CD4-positive, alpha-beta T cell treated with Interleukin-15 for 4 hours (primary cell): ENCODE measurements around the gene ASB11.
A peak's percentile ranks its signal among the peaks of the same experiment; 100 is the strongest.

Experiments used
- DNase-seq: peaks from one replicate; pipeline ENCODE4 v3.0.0-alpha.2; 2020; ENCODE audit warnings: low spot score

Gene ASB11, protein sequence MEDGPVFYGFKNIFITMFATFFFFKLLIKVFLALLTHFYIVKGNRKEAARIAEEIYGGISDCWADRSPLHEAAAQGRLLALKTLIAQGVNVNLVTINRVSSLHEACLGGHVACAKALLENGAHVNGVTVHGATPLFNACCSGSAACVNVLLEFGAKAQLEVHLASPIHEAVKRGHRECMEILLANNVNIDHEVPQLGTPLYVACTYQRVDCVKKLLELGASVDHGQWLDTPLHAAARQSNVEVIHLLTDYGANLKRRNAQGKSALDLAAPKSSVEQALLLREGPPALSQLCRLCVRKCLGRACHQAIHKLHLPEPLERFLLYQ

DNA sequence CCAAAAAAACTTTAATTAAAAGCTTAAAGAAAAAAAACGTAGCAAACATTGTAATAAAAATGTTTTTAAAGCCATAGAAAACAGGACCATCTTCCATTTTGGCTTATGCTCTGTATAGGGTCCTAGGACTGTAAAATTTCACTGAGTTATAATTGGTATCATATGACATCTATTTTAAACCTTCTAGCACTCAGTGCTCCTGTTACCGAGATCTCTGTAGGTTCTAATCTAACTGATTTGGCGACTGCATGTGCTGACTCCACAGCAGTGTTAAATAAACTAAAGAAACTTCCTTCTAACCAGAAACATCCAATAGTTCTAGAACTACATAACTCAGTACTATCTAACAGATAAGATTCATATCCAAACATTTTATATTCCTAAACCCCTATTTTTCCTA lies at the start of gene ASB11:
TSS of gene ASB11 (minus strand) at position 132 of the 400 bp plus-strand sequence. CDS start at position 97, 35 bp downstream.
- no peak for DNase-seq

DNA sequence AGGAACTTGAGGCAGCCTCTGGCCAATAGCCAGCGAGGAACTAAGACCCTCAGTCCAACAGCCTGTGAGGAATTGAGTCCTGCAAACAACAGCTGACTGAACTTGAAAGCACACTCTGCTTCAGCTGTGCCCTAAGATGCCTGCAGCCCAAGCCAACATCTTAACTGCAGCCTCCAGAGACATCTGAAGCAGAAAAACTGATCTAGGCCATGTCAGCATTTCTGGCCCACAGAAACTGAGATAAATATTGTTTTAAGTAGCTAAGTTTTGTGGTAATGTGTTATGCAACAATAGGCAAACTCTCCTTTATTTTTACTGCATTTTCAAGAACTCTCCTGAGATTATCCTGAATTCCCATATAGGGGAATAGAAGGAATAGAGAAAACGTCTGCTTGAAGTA lies 44.3 kb upstream of the ASB11 start:
- no peak for DNase-seq

DNA sequence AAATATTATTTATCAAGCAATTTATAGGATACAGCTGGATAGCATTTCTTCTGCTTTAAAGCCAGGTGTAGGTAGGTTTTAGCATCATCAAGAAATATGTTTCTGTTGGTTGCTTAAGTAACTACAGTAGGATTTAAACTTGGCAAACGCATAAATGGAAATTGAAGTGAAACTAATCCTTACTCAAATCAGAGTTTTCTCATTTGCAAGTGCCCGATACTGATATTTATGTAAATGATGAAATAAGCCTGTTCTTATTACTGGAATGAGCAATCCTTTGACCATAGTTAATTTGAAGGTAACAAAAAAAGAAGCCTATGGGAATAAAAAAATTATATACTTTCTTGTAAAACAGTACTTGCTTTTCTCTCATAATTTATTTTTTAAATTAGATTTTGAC lies 43.1 kb upstream of the ASB11 start:
- DNase-seq: no peak

DNA sequence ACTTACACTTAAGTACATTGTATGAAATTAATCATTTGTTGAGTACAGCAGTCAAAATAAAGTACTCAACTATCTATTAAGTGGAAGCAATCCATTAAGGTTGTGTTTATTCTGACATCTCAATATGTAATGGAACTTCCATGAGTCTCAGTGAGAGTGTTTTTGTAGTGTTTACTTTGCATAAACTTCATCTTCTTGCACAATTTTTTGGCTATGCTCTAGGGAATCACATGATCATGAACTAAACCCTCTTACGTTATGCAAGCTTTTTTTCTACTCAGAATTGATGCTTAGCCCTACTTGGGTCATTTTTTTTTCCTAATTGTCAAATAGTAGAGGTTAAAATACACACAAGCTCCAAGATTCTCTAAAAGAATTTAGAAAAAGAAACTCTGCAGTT lies 41.0 kb upstream of the ASB11 start:
- no peak for DNase-seq

DNA sequence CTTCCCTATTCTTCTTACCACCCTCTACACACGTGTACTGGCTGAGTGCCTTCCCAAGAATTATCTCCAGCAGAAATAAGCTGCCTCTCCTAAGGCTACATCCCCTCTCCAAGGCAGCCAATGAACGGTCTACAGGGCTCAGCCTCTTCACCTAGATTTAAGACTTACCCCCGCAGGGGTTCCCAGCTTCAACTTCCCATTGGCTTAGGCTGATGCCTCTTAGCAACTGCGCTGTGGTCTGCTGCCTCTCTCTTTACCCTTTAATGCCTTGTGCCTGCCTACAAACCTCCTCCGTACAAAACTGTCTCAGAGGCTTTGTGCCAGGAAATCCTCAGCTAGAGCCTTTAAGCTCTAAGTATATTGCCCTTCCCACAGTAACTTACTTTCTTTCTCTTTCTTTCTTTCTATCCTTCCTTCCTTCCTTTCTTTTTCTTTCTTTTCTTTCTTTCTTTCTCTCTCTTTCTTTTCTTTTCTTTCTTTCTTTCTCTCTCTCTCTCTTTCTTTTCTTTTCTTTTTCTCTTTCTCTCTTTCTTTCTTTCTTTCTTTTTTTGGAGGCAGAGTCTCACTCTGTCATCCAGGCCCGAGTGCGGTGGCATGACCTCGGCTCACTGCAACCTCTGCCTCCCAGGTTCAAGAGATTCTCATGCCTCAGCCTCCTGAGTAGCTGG lies 35.0 kb upstream of the ASB11 start:
- no peak for DNase-seq

DNA sequence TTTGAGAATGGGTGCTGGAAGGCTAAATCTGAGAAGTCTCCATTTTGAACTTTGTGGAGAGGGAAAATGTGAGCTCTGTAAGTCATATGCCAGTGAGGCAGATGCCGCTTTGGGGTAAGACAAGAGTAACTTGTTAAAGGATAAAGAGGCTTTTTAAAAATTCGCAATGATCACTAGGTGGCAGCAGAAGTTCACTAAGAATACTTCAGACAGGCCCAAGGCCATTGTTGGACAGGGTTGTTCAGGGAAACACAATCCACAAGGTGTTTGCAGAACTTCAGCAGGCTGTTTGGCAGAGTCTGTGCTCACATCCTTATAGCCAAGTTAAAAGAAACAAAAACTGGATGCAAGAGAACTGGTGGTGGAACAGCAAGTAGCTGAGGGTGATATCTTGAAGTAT lies 33.6 kb upstream of the ASB11 start:
- peak; percentile 16 for DNase-seq

DNA sequence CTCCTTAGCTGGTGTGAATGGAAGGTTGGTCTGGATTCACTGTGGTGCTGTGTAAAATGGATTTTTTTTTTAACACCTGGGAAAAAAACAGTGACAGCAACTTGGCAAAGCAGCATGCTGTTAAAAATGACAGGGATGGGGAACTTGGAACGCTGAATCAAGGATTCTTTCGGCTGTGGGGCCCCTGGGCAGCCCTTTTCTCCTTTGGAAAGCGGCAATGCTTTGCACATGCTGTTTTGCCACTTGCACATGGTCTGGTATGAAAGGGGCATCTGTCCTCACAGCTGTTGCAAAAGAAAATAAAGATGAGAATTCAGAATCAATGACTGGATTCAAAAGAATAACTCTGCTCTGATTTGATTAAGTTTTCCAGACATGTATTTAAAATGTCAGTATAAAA lies 30.5 kb upstream of the ASB11 start:
- DNase-seq: no peak

DNA sequence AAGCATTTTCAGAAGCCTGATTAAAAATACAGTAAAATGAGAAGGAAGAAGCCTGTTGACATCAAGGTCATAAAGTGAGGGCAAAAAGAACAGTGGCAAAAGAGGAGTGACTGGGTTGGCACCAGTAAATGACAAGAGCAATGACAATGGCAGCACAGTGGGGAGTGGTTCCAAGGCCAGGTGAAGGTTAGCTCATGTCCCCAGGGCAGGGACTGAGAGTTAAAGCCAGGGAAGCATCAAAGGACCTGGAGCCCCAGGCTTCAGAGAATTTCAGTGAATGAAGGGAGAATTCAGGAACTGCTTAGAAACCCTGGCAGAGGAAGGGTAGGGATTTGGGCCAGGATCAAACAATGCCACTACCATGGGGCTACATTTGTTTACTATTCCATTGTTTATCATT lies 28.7 kb upstream of the ASB11 start:
- DNase-seq: no peak

DNA sequence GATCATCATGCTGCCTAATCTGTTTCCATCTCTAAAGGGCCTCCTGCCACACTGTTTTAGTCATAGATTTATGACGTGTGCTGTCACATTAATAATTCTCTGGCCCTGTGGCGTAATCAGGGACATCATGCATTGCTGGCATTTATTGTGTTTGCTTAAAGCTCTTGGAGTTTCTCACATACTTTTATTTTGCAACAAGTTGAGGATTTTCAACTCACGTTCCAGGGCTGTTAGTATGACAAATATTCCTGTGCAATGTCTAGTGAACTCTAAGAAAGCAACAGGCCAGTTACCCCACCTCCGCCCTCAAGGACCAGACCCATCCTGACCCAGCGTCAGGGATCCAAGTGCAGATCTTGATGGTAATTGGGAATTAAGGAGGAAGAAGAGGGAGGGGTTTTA lies 27.6 kb upstream of the ASB11 start:
- DNase-seq: no peak

DNA sequence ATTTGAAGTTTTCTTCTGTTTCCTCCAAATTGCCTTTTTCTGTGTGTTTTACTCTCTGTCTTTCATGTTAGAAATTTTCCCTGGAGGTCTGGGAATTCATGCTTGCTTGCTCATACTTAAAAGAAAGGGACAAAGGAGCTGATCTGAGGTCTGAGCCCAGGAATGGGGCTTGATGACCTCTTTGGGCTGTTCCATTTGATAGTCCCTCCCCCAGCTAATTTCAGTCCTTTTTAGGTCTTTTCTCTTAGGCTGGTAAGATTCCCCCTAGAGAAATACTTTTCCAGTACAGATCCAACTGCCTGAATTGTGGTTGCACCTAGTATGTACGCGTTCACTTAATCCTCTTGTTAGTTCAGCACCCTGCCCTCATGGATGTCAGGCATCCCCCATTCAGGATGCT lies 25.4 kb upstream of the ASB11 start:
- no peak for DNase-seq

DNA sequence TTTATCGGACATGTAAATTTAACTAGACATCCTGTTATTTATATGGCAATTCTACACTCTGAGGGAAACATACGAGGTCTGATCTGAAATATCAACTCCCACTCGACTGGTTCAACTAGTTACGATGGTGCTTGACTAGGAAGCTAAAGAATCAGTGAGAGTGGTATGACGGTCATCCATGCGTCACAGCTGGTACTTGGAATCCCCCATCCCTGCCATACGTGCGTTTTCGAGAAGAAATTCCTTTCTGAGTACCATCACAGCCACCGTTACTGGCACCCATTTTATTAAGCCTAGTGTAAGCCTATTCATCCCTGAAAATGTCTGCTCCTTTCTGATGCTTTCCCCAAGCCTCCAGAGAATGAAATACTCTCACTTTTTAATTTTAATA lies 20.6 kb upstream of the ASB11 start:
- peak; percentile 21 for DNase-seq

DNA sequence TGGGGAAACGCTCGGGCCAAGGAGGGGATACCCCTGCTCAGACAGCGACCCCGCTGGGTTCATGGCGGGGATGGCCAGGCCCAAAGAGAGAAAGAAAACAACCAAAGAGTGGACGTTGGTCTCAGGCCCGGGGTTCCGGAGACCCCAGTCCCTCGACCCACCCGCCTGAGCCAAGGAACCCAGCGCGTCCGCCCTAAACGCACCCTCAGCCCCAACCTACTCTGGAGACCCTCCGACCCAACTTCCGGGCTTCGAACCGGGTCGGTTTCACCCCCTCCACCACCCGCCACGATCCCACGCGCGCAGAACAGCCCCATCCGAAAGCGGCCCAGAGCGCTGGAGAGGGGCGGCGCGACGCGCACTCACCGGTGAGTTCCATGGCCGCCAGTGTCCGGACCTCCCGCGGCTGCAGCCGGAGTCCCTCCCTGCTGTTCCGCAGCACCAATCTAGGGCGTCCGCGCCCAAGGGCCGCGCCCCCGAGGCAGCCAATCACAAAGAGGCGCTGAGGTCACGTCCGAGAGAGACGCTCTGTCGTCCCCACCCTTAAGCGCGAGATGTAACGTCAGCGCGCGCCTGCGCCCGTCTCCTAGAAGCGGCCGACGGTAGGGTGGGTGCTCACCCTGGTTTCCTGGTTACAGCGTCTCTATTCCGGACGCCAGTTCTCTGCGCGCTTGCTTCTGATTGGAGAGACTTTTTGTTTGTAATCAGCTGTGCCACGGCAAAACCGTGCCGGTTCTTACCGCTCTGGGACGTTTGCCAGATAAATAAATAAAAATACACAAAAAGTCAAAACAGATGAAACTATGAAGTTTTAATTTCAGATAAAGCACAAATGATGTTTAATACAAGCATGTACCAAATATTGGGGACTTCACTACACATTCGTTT lies 19.9 kb upstream of the ASB11 start, which contains the start of gene PIGA:
TSS of gene PIGA (minus strand) at position 389 of the 888 bp plus-strand sequence. CDS start 3,593 bp downstream, outside the sequence.
- DNase-seq: peak; percentile 91

DNA sequence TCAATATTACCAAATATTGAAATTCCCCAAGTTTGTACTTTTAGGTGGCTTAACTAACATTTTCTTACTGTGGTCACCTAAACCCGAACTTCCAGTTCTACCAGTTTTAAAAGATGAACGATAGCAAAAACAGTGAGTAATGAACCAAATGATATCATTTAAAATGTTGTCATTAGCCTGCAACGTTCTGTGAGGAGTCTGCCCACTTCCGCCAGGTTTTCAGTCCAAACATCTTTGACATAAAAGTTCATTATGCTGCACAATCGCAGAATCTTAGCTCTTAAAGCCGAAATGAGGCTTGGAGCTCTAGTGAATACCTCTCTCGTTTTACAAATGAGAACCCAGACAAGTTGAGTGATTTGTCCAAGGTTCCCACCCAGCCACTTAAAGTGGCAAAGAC lies 19.1 kb upstream of the ASB11 start:
- peak; percentile 30 for DNase-seq

DNA sequence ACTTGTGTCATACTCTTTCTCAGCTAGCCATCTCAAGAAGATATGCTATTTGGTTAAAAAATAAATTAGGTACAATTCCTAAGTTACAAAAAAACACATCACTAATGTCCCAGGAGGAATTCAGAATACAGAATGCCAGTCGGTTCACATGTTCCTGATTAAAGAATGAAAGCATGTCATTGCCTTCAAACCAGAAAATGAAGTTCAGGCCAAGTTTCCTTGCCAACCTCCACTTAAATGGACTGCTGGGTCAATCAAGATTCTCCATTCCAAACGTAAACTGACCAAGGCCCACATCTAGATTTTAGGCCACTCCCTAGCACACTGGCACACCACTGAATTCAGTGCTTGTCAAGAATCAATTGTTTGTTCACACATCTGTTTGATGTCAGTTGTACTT lies 13.4 kb upstream of the ASB11 start:
- DNase-seq: no peak

DNA sequence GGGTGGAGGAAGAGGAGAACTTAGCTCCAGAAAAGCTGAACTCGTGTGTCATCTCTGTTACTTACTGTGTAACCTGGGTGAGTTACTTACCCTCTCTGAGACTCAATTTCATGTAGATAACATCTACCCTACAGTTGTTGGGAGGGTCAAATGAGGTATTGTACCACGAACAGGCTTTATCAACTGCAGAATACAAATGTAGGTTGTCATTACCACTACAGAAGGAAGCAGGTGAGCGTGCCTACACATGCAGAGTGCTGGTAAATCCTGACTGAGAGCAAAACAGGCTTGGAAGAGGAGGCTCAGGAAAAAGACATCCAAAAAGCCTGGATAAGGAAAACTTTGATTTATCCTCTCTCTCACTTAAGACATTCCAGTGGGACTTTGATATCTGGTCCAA lies 12.7 kb upstream of the ASB11 start:
- no peak for DNase-seq

DNA sequence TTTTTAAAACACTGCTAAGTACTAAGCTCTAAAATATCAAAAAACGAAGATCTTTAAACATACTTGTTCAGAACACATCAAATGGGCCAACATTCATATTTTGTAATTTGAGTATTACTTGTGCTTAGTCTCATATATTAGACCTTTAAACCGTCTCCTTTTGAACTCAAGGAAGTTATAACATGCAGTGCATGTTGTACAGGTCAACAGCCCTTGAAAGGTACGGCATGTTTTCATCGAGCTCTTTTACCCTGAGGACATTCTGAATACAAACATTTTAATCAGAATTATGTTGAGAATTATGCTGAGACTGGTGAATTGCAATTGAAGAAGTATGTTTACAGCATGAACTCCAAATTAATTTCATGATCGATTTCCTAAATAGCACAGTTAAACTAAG lies 7.0 kb upstream of the ASB11 start:
- no peak for DNase-seq

DNA sequence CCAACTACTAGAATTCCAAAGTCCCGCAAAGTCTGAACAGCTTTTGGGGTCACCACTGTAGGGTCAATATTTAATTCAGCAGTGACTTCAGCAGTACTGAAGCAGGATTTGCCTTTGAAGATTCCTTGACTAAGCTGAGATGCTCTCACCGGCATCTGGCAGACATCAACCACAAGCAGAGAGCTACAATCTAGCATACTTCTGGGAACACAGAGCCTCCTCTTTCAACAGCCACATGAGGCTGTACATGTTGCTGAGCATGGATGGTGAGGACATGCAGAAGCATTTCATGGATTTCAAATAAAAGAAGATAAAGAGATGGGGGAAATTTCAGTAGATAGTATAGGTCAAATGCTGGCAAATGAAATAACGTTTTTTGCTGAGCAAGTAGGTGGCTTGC lies 6.6 kb upstream of the ASB11 start:
- no peak for DNase-seq

DNA sequence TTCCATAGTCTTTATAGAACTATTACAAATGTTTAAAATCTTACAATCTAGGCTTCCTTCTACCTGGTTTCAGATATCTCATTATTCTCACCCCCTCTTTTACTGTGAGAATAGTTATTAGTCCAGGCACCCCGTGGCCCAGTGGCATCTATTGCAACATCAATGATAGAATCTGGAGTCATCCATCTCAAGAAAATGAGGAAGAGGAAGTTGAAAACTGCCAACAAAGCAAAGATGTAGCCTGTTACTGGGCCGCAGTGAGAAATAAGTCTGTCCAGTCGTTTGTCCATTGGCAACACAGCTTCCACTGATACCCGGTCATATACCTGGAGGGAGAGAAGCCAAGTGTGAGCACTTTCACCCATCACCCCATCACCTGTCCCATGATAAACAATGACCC lies 6.0 kb upstream of the ASB11 start:
- no peak for DNase-seq

DNA sequence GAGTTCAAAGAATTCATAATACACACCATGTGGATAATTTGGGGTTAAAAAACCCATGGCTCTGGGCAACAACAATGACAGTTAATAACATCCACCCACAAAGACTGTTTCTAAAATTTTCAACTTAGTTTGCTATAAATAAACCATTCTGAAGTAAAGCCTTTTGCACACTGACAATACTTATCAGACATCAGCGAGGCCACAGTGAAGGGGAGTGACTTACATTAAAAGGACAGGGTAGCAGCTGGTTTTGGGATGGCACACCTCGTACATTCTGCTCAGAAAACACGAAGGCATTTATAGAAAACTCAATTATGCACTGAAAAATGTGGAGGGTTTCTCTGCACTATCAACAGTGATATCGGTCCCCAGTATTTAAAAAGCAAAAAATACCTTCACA lies 4.9 kb upstream of the ASB11 start:
- DNase-seq: no peak

DNA sequence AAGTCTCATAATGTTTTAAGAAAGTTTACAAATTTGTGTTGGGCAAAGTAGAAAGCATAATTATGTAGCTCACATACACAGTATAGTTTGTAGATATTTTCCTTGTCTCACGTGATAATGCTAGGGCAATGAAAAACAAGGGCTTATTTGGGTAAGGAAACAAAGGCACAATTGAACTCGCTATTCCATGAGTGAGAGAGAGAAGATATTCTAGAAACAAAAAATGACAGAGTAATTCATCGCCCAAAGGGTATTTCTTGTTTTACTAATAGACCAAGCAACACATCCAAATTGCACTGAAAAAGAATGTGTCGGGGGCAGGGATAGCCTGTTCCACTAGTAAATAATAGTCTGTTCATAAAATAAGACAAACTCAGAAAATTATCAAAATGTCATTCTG lies 3.6 kb upstream of the ASB11 start:
- DNase-seq: no peak

DNA sequence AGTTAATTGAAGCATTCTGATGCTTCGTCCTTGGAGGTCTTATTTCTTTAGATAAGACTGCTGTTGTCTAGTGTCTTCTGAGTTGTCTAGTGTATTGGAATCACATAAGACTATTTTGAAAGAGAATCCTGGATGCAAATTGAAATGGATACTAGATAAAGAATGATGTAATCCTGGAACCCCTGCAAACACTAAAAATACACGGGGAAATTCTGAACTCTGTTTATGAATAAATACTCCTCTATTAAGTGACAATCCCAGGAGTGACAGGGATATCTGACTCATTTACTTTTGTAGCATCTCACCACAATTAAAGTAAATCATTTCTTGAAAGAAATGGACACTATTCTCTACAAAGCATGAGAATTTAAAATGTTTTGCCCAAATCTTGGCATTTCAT lies 968 bp downstream of the ASB11 start:
- no peak for DNase-seq

DNA sequence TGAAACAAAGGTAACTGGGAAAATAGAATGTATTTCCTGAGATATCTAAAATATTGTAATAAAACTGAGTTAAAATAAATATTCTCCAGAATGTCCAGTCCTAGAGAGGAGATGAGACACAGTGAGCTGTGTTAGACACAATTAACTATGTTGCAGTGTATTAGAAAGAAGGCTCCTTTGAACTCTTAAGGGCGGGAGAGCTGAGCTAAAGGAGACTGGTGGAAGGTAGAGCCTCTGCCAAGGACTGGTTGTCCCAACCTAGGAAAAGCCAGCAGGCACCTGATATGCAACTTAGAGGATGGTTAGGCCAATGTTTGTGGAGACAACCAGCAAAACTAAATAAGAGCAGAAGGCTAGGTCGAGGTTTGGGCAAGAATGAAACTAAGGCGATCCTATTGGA lies 4.3 kb downstream of the ASB11 start:
- DNase-seq: no peak

DNA sequence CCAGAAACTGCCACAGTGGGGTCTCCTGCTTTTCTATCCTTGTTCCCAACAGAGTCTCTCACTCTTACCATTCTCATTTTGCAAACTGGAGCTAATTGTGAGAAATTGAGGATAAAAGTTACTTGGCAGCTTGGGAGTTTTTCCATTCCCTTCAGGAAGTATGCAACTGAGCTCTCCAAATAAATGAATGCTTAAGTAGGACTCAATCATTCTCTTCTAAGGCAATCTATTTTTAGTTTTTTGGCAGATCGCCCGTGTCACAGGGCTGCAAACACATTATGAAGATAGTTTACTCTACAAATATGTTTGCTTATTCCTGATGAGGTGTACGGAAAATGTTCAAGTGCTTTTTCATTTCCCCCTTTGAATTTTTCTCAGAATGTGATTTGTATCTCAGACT lies 5.3 kb downstream of the ASB11 start:
- no peak for DNase-seq
